ENCODE results near the gene CYP2A13.
A peak's percentile ranks its signal among the peaks of the same experiment; 100 is the strongest.
"Not testable (repeated sequence)": the region's sequence is repeated elsewhere in the genome, so short reads cannot be mapped to it uniquely, and the experiment has no call there.

The CYP2A13 gene

GRCh38 chr19:41133260-41133659, 45.0 kb downstream of the CYP2A13 start:
- peaks cover 0 to 13% (median 8%) of the 10 kb centered on the region in 5 donors for H3K4me1 ChIP-seq (ENCODE audit: control insufficient read depth in 5 of 5, insufficient read depth in 5 of 5, low read length in 5 of 5)

GRCh38 chr19:41134616-41135015, 46.4 kb downstream of the CYP2A13 start:
- Histone ChIP-seq H3K9me3 (ENCODE audit: control insufficient read depth in 5 of 5, low read length in 5 of 5) (no peaks in the 10 kb centered on the region), H3K4me3 (ENCODE audit: low read depth in 1 of 5, low read length in 5 of 5) (no peak overlapping the region)

More at GRCh38 chr19:41133260-41133659, 45.0 kb downstream of the CYP2A13 start:
- H3K9me3 ChIP-seq (ENCODE audit: control insufficient read depth in 5 of 5, low read length in 5 of 5): no peaks in the 10 kb centered on the region
- H3K27ac ChIP-seq (ENCODE audit: low read depth, low read length): no peak overlapping the region
- H3K9ac ChIP-seq (ENCODE audit: low read length in 5 of 5): no peak overlapping the region
- H3K27me3 ChIP-seq (ENCODE audit: control insufficient read depth in 5 of 5, insufficient read depth in 4 of 5, low read length in 5 of 5): peaks cover 0 to 6% (median 0%) of the 10 kb centered on the region in 5 donors
- H3K4me3 ChIP-seq (ENCODE audit: low read depth in 1 of 5, low read length in 5 of 5): no peak overlapping the region
- no peaks in the 10 kb centered on the region for H3K36me3 ChIP-seq (ENCODE audit: control insufficient read depth in 5 of 5, insufficient read depth in 5 of 5, low read length in 5 of 5)

GRCh38 chr19:41135390-41136384, 47.4 kb downstream of the CYP2A13 start:
- not testable (repeated sequence) for H3K27ac ChIP-seq (ENCODE audit: low read depth, low read length); H3K27me3 ChIP-seq (ENCODE audit: control insufficient read depth in 5 of 5, insufficient read depth in 4 of 5, low read length in 5 of 5); H3K36me3 ChIP-seq (ENCODE audit: control insufficient read depth in 5 of 5, insufficient read depth in 5 of 5, low read length in 5 of 5); H3K9ac ChIP-seq (ENCODE audit: low read length in 5 of 5); H3K9me3 ChIP-seq (ENCODE audit: control insufficient read depth in 5 of 5, low read length in 5 of 5)
- Histone ChIP-seq H3K4me1 (ENCODE audit: control insufficient read depth in 5 of 5, insufficient read depth in 5 of 5, low read length in 5 of 5) (peaks cover 0 to 13% (median 8%) of the 10 kb centered on the region in 5 donors), H3K4me3 (ENCODE audit: low read depth in 1 of 5, low read length in 5 of 5) (peak overlapping the region; percentile 55 to 73 (median 62))

More at GRCh38 chr19:41134616-41135015, 46.4 kb downstream of the CYP2A13 start:
- Histone ChIP-seq H3K27ac (ENCODE audit: low read depth, low read length) (no peak overlapping the region), H3K4me1 (ENCODE audit: control insufficient read depth in 5 of 5, insufficient read depth in 5 of 5, low read length in 5 of 5) (peaks cover 0 to 13% (median 8%) of the 10 kb centered on the region in 5 donors), H3K9ac (ENCODE audit: low read length in 5 of 5) (no peak overlapping the region), H3K27me3 (ENCODE audit: control insufficient read depth in 5 of 5, insufficient read depth in 4 of 5, low read length in 5 of 5) (peaks cover 0 to 6% (median 0%) of the 10 kb centered on the region in 5 donors), H3K36me3 (ENCODE audit: control insufficient read depth in 5 of 5, insufficient read depth in 5 of 5, low read length in 5 of 5) (no peaks in the 10 kb centered on the region)

GRCh38 chr19:41136636-41137455, 48.6 kb downstream of the CYP2A13 start:
- H3K9ac ChIP-seq (ENCODE audit: low read length in 5 of 5): no peak overlapping the region

GRCh38 chr19:41144403-41144802, 56.2 kb downstream of the CYP2A13 start:
- Histone ChIP-seq H3K4me1 (ENCODE audit: control insufficient read depth in 5 of 5, insufficient read depth in 5 of 5, low read length in 5 of 5) (no peaks in the 10 kb centered on the region), H3K4me3 (ENCODE audit: low read depth in 1 of 5, low read length in 5 of 5) (no peak overlapping the region), H3K9ac (ENCODE audit: low read length in 5 of 5) (no peak overlapping the region), H3K9me3 (ENCODE audit: control insufficient read depth in 5 of 5, low read length in 5 of 5) (no peaks in the 10 kb centered on the region), H3K27ac (ENCODE audit: low read depth, low read length) (no peak overlapping the region), H3K36me3 (ENCODE audit: control insufficient read depth in 5 of 5, insufficient read depth in 5 of 5, low read length in 5 of 5) (no peaks in the 10 kb centered on the region), H3K27me3 (ENCODE audit: control insufficient read depth in 5 of 5, insufficient read depth in 4 of 5, low read length in 5 of 5) (peaks cover 0 to 4% (median 0%) of the 10 kb centered on the region in 5 donors)

More at GRCh38 chr19:41136636-41137455, 48.6 kb downstream of the CYP2A13 start:
- Histone ChIP-seq H3K4me3 (ENCODE audit: low read depth in 1 of 5, low read length in 5 of 5) (peak overlapping the region in 1 of 5 donors; percentile 59), H3K27me3 (ENCODE audit: control insufficient read depth in 5 of 5, insufficient read depth in 4 of 5, low read length in 5 of 5) (no peaks in the 10 kb centered on the region), H3K36me3 (ENCODE audit: control insufficient read depth in 5 of 5, insufficient read depth in 5 of 5, low read length in 5 of 5) (no peaks in the 10 kb centered on the region), H3K9me3 (ENCODE audit: control insufficient read depth in 5 of 5, low read length in 5 of 5) (no peaks in the 10 kb centered on the region), H3K27ac (ENCODE audit: low read depth, low read length) (no peak overlapping the region), H3K4me1 (ENCODE audit: control insufficient read depth in 5 of 5, insufficient read depth in 5 of 5, low read length in 5 of 5) (peaks cover 0 to 13% (median 8%) of the 10 kb centered on the region in 5 donors)
